Measurements from ENCODE around the gene CHMP4A. TPM values are rescaled to one million over a fixed set of nuclear protein-coding genes. Genes with fewer than 3 reads are reported as not detected.

Gene CHMP4A
- total and polyA plus RNA-seq, 2 donors (not counting 1 experiment from before 2014, with no cell fraction given) = 91.2 to 103 TPM

- no peak overlapping the region for H3K27ac ChIP-seq (ENCODE audit: low read length in 2 of 2)
- H3K4me1 Mint-ChIP-seq = no peaks in the 10 kb centered on the region
- H3K9ac ChIP-seq (ENCODE audit: low read length) = no peak overlapping the region
- H3K4me1 ChIP-seq (ENCODE audit: control insufficient read depth in 2 of 2, insufficient read depth in 2 of 2, low read length in 2 of 2) = no peaks in the 10 kb centered on the region
- 99% methylated on average over 19 of the region's 19 CpGs for WGBS (ENCODE audit: insufficient coverage)
- H3K79me2 ChIP-seq (ENCODE audit: control insufficient read depth, insufficient read depth, low read length) = no peaks in the 10 kb centered on the region
- no peaks in the 10 kb centered on the region for H3K27me3 ChIP-seq (replicated peaks in 1 of 4; ENCODE audit: control extremely low read depth in 1 of 4, control insufficient read depth in 3 of 4, insufficient read depth in 4 of 4, low read length in 3 of 4)
- no peak for TF ChIP-seq EZH2 (IDR thresholded peaks at IDR 0.05; ENCODE audit: borderline replicate concordance, insufficient read depth, low read depth, low read length, poor library complexity, severe bottlenecking)
- TF ChIP-seq CTCF (IDR thresholded peaks at IDR 0.05) = no peak
- H3K4me3 Mint-ChIP-seq = no peak overlapping the region
- no peaks in the 10 kb centered on the region for H4K20me1 ChIP-seq (ENCODE audit: control insufficient read depth, insufficient read depth, low read length, poor library complexity, severe bottlenecking)
- no peak overlapping the region for H3K27ac Mint-ChIP-seq
- no peaks in the 10 kb centered on the region for H3K9me3 Mint-ChIP-seq (ENCODE audit: insufficient read depth)
- ChIA-PET POLR2A (no interaction called here), CTCF (interaction anchor here (1.1 kb wide), 1 partner anchor 25 kb away, joined by 3 read pairs; no protein-coding TSS in a partner anchor)
- no peak overlapping the region for H3K4me2 ChIP-seq (replicated peaks; ENCODE audit: low read depth, low read length, poor library complexity, severe bottlenecking)
- no peak overlapping the region for H3K4me3 ChIP-seq (ENCODE audit: control extremely low read depth in 1 of 5, extremely low read depth in 1 of 5, insufficient read depth in 1 of 5, low read depth in 2 of 5, low read length in 4 of 5)
- intact Hi-C loops (cut with micrococcal nuclease) = no loop called here
- no peaks in the 10 kb centered on the region for H3K27me3 Mint-ChIP-seq
- H3K36me3 ChIP-seq (replicated peaks in 1 of 2; ENCODE audit: control extremely low read depth in 1 of 2, control insufficient read depth in 1 of 2, extremely low read depth in 1 of 2, insufficient read depth in 2 of 2, low read length in 1 of 2) = peaks cover 0 to 28% of the 10 kb centered on the region in 2 experiments
- DNase-seq = no peak
- H3K9me3 ChIP-seq (ENCODE audit: control extremely low read depth in 1 of 3, control insufficient read depth in 2 of 3, insufficient read depth in 1 of 3, low read length in 2 of 3) = no peaks in the 10 kb centered on the region
- ATAC-seq (ENCODE audit: low read depth) = no peak
- no peak overlapping the region for H2AFZ ChIP-seq (ENCODE audit: insufficient read depth, low read depth, low read length, poor library complexity, severe bottlenecking)
Measured at GRCh38 chr14:24254630-24255392, 41.5 kb upstream of the CHMP4A start.

GRCh38 chr14:24253936-24254335, 40.6 kb upstream of the CHMP4A start:
- TF ChIP-seq EZH2 (IDR thresholded peaks at IDR 0.05; ENCODE audit: borderline replicate concordance, insufficient read depth, low read depth, low read length, poor library complexity, severe bottlenecking) (no peak), CTCF (IDR thresholded peaks at IDR 0.05) (no peak)
- Histone ChIP-seq H3K4me3 (ENCODE audit: control extremely low read depth in 1 of 5, extremely low read depth in 1 of 5, insufficient read depth in 1 of 5, low read depth in 2 of 5, low read length in 4 of 5) (no peak overlapping the region), H3K36me3 (replicated peaks in 1 of 2; ENCODE audit: control extremely low read depth in 1 of 2, control insufficient read depth in 1 of 2, extremely low read depth in 1 of 2, insufficient read depth in 2 of 2, low read length in 1 of 2) (peaks cover 0 to 28% of the 10 kb centered on the region in 2 experiments), H3K27me3 (replicated peaks in 1 of 4; ENCODE audit: control extremely low read depth in 1 of 4, control insufficient read depth in 3 of 4, insufficient read depth in 4 of 4, low read length in 3 of 4) (no peaks in the 10 kb centered on the region), H3K4me2 (replicated peaks; ENCODE audit: low read depth, low read length, poor library complexity, severe bottlenecking) (no peak overlapping the region), H3K79me2 (ENCODE audit: control insufficient read depth, insufficient read depth, low read length) (no peaks in the 10 kb centered on the region), H3K27ac (ENCODE audit: low read length in 2 of 2) (no peak overlapping the region), H2AFZ (ENCODE audit: insufficient read depth, low read depth, low read length, poor library complexity, severe bottlenecking) (no peak overlapping the region), H3K4me1 (ENCODE audit: control insufficient read depth in 2 of 2, insufficient read depth in 2 of 2, low read length in 2 of 2) (no peaks in the 10 kb centered on the region), H3K9ac (ENCODE audit: low read length) (no peak overlapping the region), H3K9me3 (ENCODE audit: control extremely low read depth in 1 of 3, control insufficient read depth in 2 of 3, insufficient read depth in 1 of 3, low read length in 2 of 3) (no peaks in the 10 kb centered on the region), H4K20me1 (ENCODE audit: control insufficient read depth, insufficient read depth, low read length, poor library complexity, severe bottlenecking) (no peaks in the 10 kb centered on the region)
- intact Hi-C loops (cut with micrococcal nuclease) = no loop called here
- H3K27me3 Mint-ChIP-seq = no peaks in the 10 kb centered on the region
- ChIA-PET CTCF (interaction anchor here (1.1 kb wide), 1 partner anchor 26 kb away, joined by 3 read pairs; no protein-coding TSS in a partner anchor), POLR2A (no interaction called here)
- DNase-seq = no peak
- no peak overlapping the region for H3K4me3 Mint-ChIP-seq
- no peaks in the 10 kb centered on the region for H3K9me3 Mint-ChIP-seq (ENCODE audit: insufficient read depth)
- no peak for ATAC-seq (ENCODE audit: low read depth)
- H3K4me1 Mint-ChIP-seq = no peaks in the 10 kb centered on the region
- no peak overlapping the region for H3K27ac Mint-ChIP-seq
- 89% methylated on average over 3 of the region's 7 CpGs for WGBS (ENCODE audit: insufficient coverage)

Measured in B cell (primary cell).